ENCODE results near the gene BACH1.

BACH1 gene

DNA sequence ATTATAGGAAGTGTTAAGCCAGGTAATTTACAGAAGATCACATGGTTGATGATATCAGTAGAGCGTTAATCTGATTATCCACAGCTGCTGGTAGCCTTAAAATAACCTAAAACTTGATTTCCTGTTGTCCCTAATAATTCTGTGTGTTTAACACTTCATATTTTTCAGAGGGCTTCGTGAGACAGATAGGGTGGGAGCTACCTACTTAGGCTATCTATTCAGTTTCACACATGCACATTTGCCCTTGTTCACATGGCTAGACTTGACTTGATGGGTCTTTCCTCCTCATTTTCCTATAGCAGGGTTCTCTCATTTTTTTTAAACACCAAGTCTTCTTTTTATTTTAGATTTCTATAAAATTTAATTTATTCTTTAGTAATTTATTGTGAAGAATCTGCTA, 11.0 kb downstream of the BACH1 start:
- in situ Hi-C loops (cut with MboI; ENCODE audit: low pct_unique_long_range_greater_than_20kb, low sequenced_read_pairs, unreplicated experiment): no loop called here
- no peak for DNase-seq (ENCODE audit: low spot score)
- TF ChIP-seq, protein P1, sequence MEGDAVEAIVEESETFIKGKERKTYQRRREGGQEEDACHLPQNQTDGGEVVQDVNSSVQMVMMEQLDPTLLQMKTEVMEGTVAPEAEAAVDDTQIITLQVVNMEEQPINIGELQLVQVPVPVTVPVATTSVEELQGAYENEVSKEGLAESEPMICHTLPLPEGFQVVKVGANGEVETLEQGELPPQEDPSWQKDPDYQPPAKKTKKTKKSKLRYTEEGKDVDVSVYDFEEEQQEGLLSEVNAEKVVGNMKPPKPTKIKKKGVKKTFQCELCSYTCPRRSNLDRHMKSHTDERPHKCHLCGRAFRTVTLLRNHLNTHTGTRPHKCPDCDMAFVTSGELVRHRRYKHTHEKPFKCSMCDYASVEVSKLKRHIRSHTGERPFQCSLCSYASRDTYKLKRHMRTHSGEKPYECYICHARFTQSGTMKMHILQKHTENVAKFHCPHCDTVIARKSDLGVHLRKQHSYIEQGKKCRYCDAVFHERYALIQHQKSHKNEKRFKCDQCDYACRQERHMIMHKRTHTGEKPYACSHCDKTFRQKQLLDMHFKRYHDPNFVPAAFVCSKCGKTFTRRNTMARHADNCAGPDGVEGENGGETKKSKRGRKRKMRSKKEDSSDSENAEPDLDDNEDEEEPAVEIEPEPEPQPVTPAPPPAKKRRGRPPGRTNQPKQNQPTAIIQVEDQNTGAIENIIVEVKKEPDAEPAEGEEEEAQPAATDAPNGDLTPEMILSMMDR (IDR thresholded peaks at IDR 0.05; ENCODE audit: extremely low read depth, insufficient read depth, missing control alignments): no peak

DNA sequence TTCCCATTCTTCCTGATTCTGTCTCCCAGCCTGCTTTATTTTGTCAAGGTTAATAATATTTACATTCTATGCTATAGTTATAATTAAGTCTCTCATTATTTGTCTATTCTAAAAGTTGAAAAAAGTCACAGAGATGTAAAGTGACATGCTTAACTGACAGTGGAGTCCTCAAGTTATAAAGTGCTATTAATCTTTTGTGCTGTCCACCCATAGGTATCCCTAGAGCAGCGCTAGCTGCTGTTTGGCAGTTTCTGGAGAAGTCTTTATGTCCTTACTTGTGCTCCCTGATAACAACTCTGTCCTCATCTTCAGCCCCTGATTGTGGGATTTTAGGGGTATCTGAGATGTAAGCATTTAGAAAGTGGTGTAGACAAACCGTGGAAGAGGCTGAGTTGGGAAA, 13.1 kb downstream of the BACH1 start:
- DNase-seq (ENCODE audit: low spot score): no peak
- TF ChIP-seq, protein P1 (IDR thresholded peaks at IDR 0.05; ENCODE audit: extremely low read depth, insufficient read depth, missing control alignments): no peak
- in situ Hi-C loops (cut with MboI; ENCODE audit: low pct_unique_long_range_greater_than_20kb, low sequenced_read_pairs, unreplicated experiment): no loop called here

DNA sequence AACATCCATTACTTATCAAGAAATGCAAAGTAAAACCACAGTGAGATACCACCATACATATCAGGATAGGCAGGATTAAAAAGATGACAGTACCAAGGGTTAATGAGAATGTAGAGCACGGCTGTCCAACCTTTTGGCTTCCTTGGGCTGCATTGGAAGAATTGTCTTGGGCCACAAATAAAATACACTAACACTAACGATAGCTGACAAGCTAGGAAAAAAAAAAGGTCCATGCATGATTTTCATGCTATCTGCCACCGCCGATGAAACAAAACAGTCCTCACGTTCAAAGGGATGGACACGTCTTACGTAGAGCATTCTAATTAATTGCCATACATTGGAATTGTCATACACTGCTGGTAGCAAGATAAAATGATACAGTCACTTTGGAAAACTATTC, 14.3 kb downstream of the BACH1 start:
- TF ChIP-seq, protein P1 (IDR thresholded peaks at IDR 0.05; ENCODE audit: extremely low read depth, insufficient read depth, missing control alignments): no peak
- no peak for DNase-seq (ENCODE audit: low spot score)
- in situ Hi-C loops (cut with MboI; ENCODE audit: low pct_unique_long_range_greater_than_20kb, low sequenced_read_pairs, unreplicated experiment): no loop called here

- TF ChIP-seq, protein P1 (IDR thresholded peaks at IDR 0.05; ENCODE audit: extremely low read depth, insufficient read depth, missing control alignments): no peak
- in situ Hi-C loops (cut with MboI; ENCODE audit: low pct_unique_long_range_greater_than_20kb, low sequenced_read_pairs, unreplicated experiment): no loop called here
- DNase-seq (ENCODE audit: low spot score): no peak
Measured at GRCh38 chr21:29313662-29314408, 15.1 kb downstream of the BACH1 start.

DNA sequence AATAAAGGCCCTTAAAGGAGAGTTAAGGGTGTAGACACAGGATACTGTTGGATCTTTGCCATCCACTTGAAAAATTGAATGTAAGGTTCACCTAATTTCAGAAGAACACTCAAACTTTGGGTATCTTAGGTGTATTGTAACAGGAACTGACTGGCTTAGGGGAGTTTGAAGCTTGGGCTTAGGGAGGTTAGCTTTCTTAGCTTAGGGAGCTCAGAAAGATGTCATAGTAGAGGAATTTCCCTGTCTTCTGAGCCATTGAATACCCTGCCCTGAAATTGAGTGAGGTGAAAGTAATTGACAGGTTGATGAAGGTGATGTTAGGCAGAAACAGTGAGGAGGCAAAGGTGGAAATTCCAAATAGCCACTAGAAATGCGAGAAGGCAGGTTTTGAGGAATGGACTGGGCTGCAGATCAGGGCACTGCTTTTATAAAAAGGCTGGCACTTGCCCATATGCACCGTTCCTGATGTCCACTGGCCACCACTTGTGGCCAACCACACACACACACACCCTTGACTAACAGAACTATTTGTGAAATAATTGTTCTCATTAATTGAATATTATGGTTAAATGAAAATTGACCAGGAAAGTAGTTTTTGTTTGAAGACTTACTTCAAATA, 16.5 kb downstream of the BACH1 start:
- no peak for DNase-seq (ENCODE audit: low spot score)
- TF ChIP-seq, protein P1 (IDR thresholded peaks at IDR 0.05; ENCODE audit: extremely low read depth, insufficient read depth, missing control alignments): no peak
- in situ Hi-C loops (cut with MboI; ENCODE audit: low pct_unique_long_range_greater_than_20kb, low sequenced_read_pairs, unreplicated experiment): no loop called here

GRCh38 chr21:29316029-29316742, 17.5 kb downstream of the BACH1 start:
- TF ChIP-seq, protein P1 (IDR thresholded peaks at IDR 0.05; ENCODE audit: extremely low read depth, insufficient read depth, missing control alignments): no peak
- DNase-seq (ENCODE audit: low spot score): no peak
- in situ Hi-C loops (cut with MboI; ENCODE audit: low pct_unique_long_range_greater_than_20kb, low sequenced_read_pairs, unreplicated experiment): no loop called here
